Activated effector memory CD4-positive, alpha-beta T cell treated with Interleukin-2 at 50 U/mL for 16 hours (primary cell): ENCODE data around the gene PIK3R1.
A peak's percentile ranks its signal among the peaks of the same experiment; 100 is the strongest.

Experiments
- DNase-seq: peaks from one replicate; pipeline ENCODE4 v3.0.0-alpha.2; 2020

PIK3R1 gene

DNA sequence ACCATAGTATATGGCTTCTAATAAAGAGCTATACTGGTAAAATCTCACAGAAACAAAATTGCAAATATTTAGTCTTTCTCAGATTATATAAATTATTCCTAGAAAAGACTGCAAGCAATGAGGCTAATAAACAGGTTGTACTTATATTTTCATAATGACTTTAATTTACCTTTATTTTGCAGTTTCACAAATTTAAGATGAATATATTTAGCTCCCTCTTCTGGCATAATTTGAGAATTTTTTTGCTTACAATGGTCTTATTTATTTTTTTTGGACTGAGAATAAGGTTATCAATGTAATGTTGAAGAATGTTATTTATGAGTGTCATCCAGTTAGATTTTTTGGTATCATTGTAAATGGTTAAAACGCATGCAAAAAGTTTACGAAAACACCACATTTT lies 56.7 kb downstream of the PIK3R1 start:
- DNase-seq, result no peak

DNA sequence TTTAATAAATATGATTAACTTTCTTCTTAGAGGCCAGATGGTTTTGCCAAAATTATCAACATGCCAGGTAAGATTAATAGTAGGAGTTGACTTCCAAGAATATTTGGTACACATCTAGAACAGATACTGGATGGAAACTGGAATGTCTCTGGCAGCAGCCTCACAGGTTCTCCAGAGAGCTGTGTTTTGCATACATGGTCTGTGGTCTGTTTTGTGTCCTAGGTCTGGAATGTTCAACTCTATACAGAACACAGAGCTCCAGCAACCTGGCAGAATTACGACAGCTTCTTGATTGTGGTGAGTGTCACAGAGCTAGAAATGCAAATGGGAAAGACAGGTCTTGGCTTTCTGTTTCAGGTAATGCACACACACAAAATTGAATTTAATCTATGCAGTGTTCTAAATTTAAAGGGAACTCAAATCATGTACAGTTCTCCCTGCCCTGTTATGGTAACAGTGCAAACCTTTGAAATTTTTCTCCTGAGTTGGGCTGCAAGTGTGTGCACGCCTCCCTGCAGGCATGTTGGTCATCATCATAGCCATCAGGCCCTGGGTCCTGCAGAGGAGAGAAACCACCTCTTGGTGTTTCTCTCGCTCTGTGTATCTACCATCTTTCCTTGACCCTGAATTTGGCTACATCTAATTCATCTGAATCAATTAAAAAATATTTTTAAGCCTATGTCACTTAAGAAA lies 58.3 kb downstream of the PIK3R1 start:
- no peak for DNase-seq

DNA sequence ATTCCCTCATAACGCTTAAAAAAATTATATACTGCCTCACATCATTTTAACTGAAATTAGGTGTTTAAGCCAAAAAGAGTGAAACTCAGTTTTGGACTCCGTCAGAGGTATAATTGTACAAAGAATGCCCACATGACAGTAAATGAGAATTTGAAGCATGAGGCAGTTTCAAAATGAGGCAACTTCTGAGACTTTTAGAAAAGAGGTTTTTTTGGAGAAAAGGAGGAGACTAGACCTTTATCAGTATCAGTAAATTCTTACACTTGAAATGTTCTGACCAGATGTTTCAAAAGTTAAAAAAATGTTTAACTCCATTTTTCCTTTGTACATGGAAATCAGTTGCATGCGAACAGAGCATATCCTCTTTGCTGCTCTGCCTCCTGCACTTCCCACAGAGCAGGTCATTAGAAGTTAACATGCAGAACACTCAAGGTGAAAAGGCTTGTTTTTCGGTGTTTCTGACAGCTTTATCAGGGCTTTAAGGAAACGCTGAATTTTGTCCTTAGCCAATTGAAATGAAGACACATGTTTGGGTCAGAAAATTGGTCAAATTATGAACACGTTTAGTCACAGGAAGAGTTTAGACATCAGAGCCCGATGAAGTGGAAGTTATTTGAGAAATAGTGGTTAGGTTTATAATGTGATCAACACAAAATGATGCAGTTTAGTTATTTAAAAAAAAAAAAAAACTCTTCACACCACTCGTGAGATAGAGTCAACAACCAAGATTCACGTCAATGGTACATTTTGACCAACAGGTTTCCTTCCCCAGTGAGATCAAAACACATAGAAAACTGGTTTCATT lies 59.5 kb downstream of the PIK3R1 start:
- no peak for DNase-seq

DNA sequence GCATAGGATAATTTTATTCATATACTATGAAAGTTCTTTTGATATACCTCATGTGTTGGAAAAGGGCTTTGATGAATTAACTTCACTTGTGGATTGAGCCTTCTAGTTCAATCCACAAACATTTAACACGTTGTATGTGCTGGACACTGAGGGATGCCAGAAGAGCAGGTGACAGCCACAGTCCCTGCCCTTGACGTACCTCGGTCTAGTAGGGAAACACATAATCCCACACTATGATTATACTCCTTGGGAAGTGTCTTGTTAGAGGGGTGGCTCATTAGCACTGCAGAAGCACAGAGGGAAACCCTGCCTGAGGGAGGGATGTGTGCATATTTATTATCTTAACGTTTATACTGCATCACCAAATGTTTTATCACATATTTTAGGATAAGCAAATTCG lies 61.2 kb downstream of the PIK3R1 start:
- no peak for DNase-seq

DNA sequence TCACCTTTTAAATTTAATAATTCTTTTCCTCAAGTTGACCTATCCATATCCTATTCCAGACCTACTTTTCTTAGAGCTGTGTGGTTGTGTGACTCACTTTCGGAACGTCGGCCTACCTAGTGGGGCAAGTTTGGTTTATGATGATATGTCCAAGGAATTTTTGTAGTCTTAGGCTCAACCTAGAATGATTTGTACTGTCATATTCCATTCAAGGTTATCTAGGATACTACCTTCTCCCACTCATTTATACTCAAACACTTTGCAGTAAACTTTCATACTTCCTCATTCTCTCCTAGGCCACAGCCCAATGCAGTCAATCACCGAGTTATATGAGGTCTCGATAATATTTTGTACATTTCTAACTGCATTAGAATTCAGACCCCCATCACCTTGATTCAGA lies 61.9 kb downstream of the PIK3R1 start:
- no peak for DNase-seq

DNA sequence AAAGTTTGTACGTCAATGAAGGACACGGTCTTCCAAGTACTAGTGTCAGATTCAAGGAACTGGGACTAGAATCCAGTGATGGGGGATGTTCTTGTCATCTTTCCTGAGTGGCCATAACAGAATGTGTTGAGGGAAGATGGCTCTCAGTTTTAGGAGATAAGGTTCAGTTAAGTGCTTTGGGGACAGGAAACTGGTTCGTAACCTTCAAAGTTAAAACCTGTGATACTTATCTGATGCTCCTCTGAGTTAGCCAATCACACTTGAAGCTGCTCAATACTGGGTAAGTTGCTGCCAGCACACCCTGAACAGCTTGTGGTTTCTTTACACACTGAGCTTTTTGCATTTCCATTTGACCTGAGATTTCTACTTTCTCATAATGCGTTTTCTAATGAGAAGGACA lies 64.4 kb downstream of the PIK3R1 start:
- DNase-seq, result peak; percentile 32

DNA sequence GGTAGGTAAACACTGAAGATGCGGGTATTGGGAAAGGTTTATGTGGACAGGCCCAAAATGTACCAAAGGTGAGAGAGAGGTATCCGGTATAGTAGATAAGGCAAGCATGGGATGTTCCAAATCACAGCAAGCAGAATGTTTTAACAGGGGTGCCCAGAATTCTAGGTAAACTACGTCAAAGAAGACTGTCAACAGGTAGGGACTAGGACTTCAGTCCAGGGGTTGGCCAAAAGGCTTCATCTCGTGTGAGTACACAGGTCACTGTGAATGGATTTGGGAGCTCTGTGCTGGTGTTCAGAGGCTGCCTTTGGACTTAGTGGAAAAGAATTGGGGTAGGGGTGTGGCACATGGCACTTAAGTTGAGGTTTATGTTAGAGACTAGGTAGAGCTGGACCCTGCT lies 66.4 kb downstream of the PIK3R1 start:
- no peak for DNase-seq

DNA sequence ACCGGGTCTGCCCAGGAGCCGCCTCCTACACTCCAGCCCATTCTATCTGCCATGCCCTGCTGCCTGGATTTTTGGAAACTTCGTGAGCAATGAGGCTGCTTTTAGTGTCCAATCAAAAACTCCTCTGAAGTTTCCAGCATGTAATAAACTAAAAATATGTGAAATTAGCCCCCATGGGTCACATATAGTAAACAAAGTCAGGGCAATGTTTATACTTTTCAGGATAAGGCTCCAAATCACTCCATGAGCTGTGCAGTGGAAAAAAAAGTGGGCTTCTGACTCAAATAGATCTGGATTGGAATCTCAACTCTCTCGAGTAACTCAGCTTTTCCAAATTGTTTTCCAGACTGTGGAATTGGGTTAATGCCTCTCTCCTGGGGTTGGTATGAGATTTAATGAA lies 68.2 kb downstream of the PIK3R1 start:
- no peak for DNase-seq

DNA sequence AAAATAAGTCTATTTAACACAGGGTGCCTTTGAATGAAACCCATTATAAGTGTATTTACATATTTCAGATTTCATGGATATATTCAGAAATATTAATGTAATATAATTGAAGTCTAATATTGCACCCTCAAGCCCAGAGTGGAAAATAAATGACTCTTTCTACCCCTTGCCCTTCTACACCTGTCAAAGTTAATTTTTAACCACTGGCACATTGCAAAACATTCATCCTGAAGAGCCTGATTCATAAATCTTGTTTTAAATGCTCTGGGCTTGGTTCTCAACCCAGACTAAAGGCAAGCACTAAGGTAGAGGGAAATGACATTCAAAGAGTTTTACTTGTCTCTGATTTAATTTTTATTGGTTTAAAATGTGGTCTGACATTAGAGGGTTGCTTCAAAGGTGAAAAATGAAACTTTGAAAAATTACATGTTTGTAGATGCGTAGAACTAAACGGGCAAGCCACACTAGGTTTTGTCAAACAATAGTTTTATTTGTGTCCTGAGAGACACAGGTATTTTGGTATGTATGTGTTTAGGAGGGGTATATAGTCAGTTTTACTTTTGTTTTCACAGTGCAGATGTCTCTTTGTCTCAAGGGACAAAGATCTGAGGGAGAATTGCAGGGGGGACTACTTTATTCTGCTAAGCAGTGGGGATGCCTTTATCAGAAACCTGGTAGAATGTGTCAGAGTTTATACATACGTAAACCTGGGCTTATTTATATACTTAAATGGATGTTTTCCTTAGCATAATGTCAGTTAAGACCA lies 69.7 kb downstream of the PIK3R1 start:
- no peak for DNase-seq

DNA sequence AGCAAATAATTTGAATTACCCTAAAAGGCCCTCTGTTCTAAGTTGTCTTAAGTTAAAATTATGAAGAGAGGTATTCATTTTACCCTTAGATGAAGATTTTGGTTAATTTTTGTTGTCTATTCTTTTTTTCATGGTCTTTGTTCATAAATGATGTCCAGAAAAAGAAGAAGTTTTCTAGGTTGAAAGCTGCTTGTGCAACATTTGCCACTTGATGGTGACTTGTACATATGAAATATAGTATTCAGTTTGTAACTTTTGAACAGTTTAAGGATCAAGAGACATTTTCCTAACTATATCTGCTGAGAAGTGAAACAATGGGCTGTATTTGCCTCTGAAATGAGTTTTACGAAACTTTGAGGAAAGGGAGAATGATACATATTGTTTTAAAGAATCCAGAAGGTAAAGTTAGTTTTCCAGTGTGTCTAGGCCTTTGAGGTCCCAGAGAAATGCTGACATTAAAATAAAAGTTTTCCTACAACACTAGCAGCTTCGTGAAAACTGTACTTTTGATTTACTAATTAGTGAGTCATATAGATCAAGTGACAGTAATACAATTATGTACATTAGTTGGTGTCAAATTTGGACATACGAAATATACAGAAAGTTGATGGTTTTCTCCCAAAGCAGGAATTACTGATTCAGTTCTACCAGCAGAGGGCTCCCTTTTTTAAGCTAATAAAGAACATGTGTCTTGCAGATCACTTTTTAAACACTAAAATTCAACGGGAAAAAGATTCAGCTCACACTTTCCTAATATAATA lies 70.5 kb downstream of the PIK3R1 start:
- no peak for DNase-seq

DNA sequence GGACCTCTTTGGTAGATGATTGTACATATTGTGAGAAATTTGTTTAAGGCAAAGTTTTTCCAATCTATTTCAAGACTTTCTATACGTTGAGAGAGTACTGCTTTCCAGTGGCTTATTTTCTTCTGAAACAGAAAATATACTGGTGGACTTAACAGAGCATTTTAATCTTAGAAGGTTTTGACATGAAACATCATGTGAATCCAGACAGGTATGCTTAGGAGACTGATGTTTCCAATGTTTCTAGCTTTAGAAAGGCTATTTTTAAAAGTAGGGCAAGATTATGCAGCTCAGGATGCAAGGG lies 71.0 kb downstream of the PIK3R1 start:
- DNase-seq, result no peak

DNA sequence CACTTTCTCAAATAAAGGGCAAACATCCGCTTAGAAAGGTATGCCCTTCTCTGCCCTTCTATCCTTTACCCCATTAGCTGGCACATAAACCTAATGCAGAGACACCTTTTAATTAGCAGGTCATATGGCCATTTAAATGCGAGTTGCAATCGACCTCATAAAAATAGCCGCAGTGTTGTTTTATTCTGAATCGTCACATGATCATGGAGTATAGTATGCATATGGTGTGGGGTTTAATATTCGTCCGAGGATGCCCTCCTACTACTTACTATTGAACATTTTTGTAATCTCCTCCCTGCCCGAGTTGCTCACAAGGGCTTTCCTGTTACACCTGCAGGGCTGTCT lies 72.0 kb downstream of the PIK3R1 start:
- no peak for DNase-seq

DNA sequence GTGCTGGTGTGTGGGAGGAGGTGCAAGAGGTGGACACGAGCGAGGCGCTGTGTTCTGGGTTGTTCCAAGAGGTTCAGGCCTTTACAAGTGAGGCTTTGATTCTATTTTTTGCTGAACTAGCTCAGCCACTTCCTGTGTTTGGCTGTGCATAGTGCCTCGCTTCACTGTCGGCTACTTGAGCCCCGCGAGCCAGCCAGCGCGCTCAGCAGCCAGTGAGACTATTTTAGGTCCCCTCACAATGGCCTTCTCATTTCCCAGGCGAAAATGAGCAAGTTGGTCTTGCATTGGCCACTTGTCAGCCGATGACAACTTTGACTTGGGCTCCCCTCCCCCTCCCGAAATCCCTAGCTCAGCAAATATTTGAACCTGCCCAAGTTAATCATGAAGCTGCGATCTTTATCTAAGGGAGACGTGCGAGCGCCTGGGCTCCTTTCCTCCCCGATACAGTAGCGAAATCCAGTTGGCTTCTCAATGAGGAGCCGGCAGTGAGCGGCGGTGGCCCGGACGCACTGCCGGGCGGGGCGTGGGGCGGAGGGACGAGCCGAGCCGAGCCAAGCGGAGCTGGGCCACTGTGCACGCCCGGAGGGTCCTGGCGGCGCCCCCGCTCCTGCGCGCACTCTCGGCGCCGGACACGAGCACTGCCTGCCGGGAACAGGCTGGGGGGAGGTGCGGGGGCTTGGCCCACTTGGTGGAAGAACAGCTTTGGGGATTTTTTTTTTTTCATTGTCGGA lies 72.6 kb downstream of the PIK3R1 start:
- peak; percentile 41 for DNase-seq

DNA sequence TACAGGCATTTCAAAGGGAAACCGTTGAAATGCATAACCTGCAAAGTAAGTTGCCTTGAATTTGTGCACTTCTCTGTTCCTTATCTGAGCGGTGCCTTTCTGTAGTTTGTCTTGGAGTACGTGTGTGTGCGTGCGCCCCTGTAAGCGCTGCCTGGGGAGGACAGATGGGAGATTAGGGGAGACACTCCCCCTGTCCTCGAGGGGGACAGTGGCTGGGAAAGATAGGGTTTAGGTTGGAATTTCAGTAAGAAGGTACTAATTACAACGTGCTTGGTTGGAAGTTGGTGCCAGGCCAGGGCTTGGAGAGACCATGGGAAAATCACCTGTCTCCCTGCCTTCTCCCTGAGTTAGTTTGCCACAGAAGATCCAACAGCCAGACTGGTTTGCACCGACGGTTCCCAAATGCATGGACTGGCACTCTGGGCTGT lies 73.2 kb downstream of the PIK3R1 start:
- no peak for DNase-seq

DNA sequence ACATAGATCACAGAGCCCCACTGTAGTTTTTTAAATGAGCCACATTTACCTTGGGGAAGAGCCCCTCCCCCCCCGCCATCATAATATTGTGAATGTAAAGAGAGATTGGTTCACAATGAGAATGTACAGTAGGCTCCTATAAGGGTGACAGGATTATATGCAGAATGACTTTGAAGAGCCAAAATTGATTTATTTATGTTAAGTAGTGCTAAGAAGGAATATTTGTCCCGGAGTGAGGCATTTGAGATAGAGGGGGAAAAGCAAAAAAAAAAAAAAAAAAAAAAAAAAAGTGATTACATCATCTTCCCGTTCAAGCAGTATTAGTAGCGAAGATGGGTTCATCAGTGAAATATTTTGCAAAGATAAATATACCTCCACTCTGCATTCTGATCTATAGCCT lies 73.9 kb downstream of the PIK3R1 start:
- DNase-seq, result no peak

DNA sequence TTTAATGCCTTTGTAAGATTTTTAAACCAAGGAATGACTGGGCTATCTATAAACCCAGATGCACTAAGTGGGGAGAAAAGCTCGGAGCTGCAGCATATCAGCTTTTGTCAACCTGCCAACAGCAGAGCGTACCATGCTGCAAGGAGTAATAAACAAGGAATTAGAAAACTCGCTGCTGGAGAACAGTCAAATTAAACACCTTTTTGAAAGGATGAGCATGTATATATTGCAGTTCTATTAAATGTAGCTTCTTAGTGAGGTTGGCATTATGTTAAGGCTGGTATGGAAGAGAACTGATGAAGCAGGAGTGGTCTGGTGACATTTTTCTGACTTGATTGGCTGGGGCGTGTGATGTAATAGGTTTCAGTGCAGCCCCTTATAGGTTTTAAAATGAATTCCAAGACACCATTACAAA lies 74.7 kb downstream of the PIK3R1 start:
- DNase-seq, result no peak

DNA sequence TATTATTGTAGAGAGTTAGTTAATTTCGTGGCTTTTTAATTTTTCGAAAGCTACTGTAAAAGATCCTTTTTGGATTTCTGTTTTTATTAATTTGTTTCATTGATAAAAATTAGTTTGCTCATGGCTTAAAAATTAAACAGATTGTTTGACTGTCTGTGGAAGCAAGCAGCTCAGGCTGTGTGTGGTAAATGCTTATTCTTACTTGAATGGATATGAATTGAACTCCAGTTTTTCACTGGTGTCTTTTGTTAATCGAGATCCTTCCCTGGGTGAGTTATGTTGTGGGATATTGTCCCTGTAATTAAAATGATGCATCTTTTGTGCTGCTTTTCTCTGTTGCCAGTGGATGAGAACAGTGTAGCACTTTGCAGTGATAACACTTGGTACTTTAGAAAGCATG lies 75.3 kb downstream of the PIK3R1 start:
- DNase-seq, result no peak

DNA sequence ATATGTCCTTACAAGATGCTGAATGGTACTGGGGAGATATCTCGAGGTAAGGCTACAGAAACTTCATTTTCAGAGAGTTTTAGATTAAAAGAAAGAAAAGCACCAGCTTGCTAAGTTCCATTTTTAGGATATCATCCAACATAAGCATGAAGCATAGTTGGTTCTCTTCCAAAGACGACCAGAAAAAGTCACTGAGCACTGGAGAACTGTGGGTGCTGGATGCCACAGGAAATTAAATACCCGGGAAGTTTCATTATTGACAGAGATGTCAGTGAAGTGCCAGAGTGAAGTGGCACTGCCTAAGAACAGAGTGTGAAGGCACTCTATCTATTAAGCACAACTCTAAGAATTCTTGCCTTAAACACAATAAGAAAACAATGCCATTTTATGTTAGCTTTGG lies 76.8 kb downstream of the PIK3R1 start:
- no peak for DNase-seq

DNA sequence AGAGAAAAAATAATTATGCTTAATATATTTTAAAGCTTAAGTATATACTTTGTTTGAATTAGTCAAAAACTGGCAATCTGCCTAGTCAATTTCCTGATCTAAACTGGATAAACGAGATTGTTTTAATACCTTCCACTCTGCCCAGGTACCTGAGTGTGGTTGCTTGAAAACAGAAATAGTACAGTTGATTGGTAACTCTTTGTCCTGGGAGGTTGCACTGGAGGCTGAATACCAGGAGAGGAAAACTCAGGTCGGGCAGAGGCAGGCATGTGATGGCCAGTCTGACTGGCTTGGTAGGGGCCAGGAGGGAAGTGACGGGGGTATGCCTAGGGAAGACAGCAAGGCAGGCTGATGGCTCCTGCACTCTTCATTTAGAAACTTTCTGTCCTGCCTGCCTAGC lies 80.2 kb downstream of the PIK3R1 start:
- DNase-seq, result no peak

DNA sequence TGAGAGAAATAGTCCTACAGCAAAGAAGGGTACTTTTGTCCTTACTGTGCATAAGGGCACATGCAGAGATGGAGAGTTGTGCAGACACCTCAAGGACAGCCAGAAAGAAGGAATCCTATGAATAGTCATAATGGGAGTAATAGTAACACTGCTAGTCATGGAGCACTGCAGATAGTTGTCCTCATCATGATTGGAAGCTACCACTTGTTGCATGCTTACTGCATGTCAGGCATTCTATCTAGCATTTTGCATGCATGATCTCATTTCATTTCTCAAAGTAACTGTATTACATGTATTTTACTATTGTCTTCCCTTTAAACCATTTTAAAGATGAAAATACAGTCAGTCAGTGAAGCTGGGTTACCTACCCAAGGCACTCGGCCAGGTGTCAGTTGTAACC lies 81.3 kb downstream of the PIK3R1 start:
- no peak for DNase-seq

DNA sequence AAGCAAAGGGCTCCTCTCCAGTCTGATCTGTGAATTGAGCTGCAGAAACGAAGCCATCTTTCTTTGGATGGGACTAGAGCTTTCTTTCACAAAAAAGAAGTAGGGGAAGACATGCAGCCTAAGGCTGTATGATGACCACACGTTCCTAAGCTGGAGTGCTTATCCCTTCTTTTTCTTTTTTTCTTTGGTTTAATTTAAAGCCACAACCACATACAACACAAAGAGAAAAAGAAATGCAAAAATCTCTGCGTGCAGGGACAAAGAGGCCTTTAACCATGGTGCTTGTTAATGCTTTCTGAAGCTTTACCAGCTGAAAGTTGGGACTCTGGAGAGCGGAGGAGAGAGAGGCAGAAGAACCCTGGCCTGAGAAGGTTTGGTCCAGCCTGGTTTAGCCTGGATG lies 82.1 kb downstream of the PIK3R1 start:
- DNase-seq, result no peak

DNA sequence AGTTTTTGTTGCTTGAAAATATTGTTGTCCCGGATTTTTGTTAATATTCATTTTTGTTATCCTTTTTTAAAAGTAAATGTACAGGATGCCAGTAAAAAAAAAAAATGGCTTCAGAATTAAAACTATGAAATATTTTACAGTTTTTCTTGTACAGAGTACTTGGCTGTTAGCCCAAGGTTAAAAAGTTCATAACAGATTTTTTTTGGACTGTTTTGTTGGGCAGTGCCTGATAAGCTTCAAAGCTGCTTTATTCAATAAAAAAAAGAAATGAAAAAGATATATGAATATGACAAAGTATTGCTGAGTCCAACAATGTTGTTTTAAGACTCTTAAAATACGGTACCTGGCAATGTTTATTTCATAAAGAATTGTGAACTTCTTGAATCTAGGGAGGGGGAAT lies 82.9 kb downstream of the PIK3R1 start:
- DNase-seq, result no peak

DNA sequence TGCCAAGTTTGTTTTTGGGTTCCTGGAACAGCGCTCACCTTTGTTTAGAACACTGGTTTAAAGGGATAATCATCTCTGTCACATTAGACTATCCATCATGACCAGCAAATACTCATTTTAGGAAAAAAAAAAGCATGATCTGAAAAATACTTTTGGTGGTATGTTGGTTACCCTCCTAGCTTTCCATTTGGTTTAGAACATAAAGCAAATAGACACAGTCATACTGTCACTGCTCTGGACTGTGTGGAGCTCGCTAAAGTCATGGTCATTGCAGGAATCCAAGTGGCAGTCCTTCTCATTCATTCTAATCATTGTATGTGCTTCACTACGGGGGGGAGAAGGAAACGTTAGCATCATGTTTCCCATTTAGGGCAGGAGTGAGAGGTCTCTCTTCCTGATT lies 83.5 kb downstream of the PIK3R1 start:
- no peak for DNase-seq
